Kidney capillary endothelial cell (primary cell): ENCODE measurements around the gene AGRN.
"Not testable (repeated sequence)": the region's sequence is repeated elsewhere in the genome, so short reads cannot be mapped to it uniquely, and the experiment has no call there.

ENCODE experiments used
- DNase-seq: peaks from one replicate; pipeline ENCODE4 v3.0.0-alpha.2; 2018; ENCODE audit warnings: low spot score

Gene AGRN

DNA sequence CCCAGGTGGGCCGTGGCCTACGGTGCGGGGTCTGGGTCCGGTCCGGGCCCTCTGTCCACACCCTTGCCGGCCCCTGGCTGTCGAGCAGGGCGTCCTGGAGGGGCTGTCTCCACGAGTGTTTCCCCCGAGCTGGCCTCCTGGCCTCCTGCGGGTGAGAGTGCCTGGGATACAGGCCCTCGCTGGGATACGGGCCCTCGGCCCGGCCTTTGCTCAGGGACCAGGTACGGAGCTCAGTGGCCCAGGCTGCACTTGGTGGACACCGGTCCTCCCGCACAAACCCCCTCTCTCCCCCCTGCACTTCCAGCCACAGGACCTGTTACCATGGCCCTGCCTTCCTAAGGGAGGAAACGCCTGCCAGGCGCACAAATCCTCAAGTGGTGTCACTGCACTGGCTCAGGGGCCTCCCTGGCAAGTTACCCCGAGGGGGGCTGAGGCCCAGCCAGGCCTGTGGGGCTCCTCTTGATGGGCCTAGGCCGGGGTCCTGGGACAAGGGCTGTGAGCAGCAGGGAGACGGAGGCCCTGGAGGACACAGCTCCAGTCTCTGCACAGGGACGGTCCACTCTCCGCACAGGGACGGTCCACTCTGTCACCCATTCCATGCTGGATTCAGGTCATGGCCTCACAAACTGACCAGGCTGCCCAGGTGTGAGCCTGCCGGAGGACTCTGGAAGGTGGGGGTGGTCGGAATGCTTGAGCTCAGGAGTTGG is 72.4 kb downstream of the AGRN start:
- DNase-seq: no peak

DNA sequence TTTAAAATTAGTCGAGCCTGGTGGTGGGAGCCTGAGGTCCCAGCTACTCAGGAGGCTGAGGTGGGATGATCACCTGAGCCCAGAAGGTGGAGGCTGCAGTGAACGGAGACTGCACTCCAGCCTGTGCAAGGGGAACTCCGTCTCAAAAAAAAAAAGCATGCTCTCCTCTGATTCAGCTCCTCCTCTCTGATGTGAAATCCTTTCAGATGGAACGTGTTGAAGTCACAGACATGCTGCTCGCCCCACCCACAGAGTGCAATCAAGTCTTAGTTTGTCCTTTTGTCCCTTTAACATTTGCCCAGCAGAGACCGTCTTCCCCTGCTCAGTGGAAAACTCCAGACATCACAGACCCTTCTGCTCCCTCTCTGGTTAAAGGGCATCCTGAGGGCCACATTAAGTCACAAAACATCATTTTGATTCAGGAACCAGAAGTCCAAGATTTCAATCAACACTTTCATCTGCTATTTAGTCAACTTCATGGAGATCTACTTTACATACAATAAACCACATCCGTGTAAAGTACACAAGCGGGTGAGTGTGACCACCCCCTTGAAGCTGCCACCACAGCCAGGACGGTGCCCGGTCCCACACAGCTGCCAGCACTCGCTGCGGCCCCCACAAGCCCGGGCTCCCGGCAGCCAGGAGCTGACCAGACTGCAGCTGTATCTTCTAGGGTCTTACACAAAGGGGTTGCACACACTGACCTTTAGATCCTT is 73.1 kb downstream of the AGRN start:
- DNase-seq: no peak

GRCh38 chr1:1093610-1093943 is 73.7 kb downstream of the AGRN start:
- DNase-seq: no peak

DNA sequence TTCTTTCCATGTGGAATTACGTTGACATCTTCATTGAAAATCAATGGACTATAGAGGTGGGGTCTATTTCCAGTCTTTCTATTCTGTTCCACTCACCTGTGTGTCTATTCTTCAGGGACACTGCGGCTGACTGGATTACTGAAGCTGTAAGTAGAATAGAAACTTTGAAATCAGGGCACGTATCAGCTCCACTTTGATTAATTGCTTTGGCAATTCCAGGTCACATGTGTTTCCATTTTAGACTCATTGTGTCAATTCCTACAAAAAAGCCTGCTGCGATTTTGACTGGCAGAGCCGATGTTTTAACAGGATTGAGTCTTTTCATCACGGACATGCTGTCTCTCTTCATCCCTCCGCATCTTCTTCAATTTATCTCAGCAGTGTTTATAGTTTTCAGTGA is 75.1 kb downstream of the AGRN start:
- DNase-seq: no peak

GRCh38 chr1:1096136-1096535 is 76.2 kb downstream of the AGRN start:
- DNase-seq: not testable (repeated sequence)

- no peak for DNase-seq
Observed at GRCh38 chr1:1098681-1099421, 78.9 kb downstream of the AGRN start.

- DNase-seq: no peak
Observed at GRCh38 chr1:1099506-1100183, 79.7 kb downstream of the AGRN start.

DNA sequence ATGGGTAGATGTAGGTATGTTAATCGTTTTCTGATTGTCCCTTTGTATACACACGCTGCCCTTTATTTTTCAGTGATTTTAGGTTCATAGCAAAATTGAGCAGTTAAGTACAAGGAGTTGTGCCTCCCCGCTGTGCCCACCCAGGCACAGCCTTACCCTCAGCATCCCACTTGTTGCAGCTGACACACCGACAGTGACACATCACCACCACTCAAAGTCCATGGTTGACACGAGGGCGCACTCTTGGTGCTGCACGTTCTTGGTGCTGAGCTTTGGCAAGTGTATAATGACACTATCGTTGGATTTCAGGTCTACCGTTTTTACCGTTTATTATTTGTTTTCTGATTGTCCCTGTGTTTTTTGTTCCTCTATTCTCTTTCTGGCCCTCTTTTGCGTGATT is 80.4 kb downstream of the AGRN start:
- no peak for DNase-seq

DNA sequence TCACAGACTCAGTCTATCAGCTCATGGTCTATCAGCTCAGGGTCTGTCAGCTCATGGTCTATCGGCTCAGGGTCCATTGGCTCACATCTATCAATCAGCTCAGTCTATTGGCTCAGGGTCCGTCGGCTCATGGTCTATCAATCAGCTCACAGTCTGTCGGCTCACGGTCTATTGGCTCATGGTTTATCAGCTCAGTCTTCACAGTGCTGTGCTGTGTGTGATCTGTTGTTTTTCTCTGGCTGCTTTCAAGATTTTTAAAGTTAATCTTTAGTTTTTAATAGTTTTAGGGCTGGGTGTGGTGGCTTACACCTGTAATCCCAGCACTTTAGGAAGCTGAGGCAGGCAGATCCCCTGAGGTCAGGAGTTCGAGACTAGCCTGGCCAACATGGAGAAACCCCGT is 81.6 kb downstream of the AGRN start:
- no peak for DNase-seq

DNA sequence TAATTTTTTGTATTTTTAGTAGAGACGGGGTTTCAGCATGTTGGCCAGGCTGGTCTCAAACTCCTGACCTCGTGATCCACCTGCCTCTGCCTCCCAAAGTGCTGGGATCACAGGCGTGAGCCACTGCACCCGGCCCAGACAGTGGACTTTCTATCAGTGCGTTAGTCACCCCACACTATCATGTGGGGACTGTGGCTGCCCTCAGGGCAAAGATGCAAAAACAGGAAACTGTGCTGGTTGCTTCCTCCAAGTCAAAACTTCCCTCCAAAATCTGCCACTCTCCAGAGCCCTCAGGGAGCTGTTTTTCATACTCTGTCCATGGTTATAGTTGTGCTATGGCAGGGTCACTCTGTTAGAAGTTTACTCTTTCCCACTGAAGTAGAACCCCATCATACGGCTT is 84.2 kb downstream of the AGRN start:
- DNase-seq: not testable (repeated sequence)
